CD4-positive, alpha-beta T cell (primary cell): Measurements from ENCODE around the gene PHAF1. TPM values are rescaled to one million over a fixed set of nuclear protein-coding genes. Genes with fewer than 3 reads are reported as not detected.

Experiments used
- ATAC-seq: fragments of 200-7000 bp; cut with Tn5 transposase; one replicate; pipeline ENCODE4 v1.10.0; 2022; ENCODE audit warnings: mild to moderate bottlenecking; ENCODE audit not compliant: poor library complexity
- CTCF ChIA-PET: fragments of 350-600 bp; sonication (Branson Sonifier 250); formaldehyde crosslinking; loops from one replicate; lab custom pipeline; 2021; ENCODE audit warnings: antibody characterized with exemption, inconsistent platforms; lab: Charles Lee
- POLR2A ChIA-PET: fragments of 350-600 bp; sonication (Branson Sonifier 250); formaldehyde crosslinking; loops from one replicate; lab custom pipeline; 2021; ENCODE audit warnings: antibody characterized with exemption, inconsistent platforms; lab: Charles Lee
- DNase-seq, 14 experiments: peaks; one replicate each; pipeline ENCODE4 v3.0.0-alpha.2; 2013 to 2020; ENCODE audit warnings: mixed read lengths in 2 of 14
- H3K27ac ChIP-seq, 2 donors: one replicate each; pipeline versions ENCODE4 v1.5.1 to v1.7.0; 2013; ENCODE audit warnings: low read length in 2 of 2, low read depth in 1 of 2, mild to moderate bottlenecking in 1 of 2
- H3K27me3 ChIP-seq, 2 experiments: 1 replicate in 1 of 2; 2 replicates in 1 of 2; pipeline versions ENCODE4 v1.6.1 to v1.7.0; 2013; ENCODE audit warnings: low read length in 2 of 2, control low read depth in 1 of 2, mild to moderate bottlenecking in 1 of 2, moderate library complexity in 1 of 2; ENCODE audit not compliant: insufficient read depth in 2 of 2, control insufficient read depth in 1 of 2
- H3K36me3 ChIP-seq: one replicate; pipeline ENCODE4 v1.6.1; 2013; ENCODE audit warnings: low read length, control low read depth; ENCODE audit not compliant: insufficient read depth
- H3K4me1 ChIP-seq: one replicate; pipeline ENCODE4 v1.6.1; 2013; ENCODE audit warnings: low read length, control low read depth; ENCODE audit not compliant: insufficient read depth
- H3K4me3 ChIP-seq: one replicate; pipeline ENCODE4 v1.5.1; 2013; ENCODE audit warnings: mild to moderate bottlenecking, low read length, moderate library complexity
- H3K9me3 ChIP-seq, 2 experiments: 1 replicate in 1 of 2; 2 replicates in 1 of 2; pipeline versions ENCODE4 v1.6.1 to v1.7.0; 2013; ENCODE audit warnings: low read length in 2 of 2, mild to moderate bottlenecking in 2 of 2, control low read depth in 1 of 2, moderate library complexity in 1 of 2; ENCODE audit not compliant: control insufficient read depth in 1 of 2, insufficient read depth in 1 of 2
- H3K27ac Mint-ChIP-seq: one replicate; pipeline ENCODE4 v1.8.0; 2020; ENCODE audit warnings: mixed read lengths
- H3K27me3 Mint-ChIP-seq: one replicate; pipeline ENCODE4 v1.8.0; 2021; ENCODE audit warnings: mixed read lengths
- H3K36me3 Mint-ChIP-seq: one replicate; pipeline ENCODE4 v1.8.0; 2021; ENCODE audit warnings: low read depth, mixed read lengths
- H3K4me1 Mint-ChIP-seq: one replicate; pipeline ENCODE4 v1.8.0; 2021; ENCODE audit warnings: low read depth, mixed read lengths
- H3K4me3 Mint-ChIP-seq: one replicate; pipeline ENCODE4 v1.8.0; 2020; ENCODE audit warnings: mild to moderate bottlenecking, mixed read lengths
- H3K9me3 Mint-ChIP-seq: one replicate; pipeline ENCODE4 v1.8.0; 2020; ENCODE audit warnings: mixed read lengths
- intact Hi-C, 2 experiments: fragments of 100-400 bp; cut with DNase I in 1 of 2; cut with micrococcal nuclease in 1 of 2; formaldehyde crosslinking; loops; one replicate each; pipeline versions ENCODE4 v1.15.1 to v1.9.0; 2023 to 2025; cut with DNase I, micrococcal nuclease
- total RNA-seq, 174 experiments: library from RNA in 2 of 174; stranded (reverse) in 2 of 174; gene quantifications; one replicate each; pipeline ENCODE4 v1.2.3 and lab custom pipeline; 2021 to 2026
- TF ChIP-seq, protein P1 (sequence below): fragments of 200-600 bp; IDR thresholded peaks from one replicate; pipeline ENCODE4 v1.8.0; 2022; ENCODE audit warnings: antibody characterized with exemption, mild to moderate bottlenecking

The PHAF1 gene
- total RNA-seq, 2 experiments from 2014 or later: 10.6 to 10.8 TPM

DNA sequence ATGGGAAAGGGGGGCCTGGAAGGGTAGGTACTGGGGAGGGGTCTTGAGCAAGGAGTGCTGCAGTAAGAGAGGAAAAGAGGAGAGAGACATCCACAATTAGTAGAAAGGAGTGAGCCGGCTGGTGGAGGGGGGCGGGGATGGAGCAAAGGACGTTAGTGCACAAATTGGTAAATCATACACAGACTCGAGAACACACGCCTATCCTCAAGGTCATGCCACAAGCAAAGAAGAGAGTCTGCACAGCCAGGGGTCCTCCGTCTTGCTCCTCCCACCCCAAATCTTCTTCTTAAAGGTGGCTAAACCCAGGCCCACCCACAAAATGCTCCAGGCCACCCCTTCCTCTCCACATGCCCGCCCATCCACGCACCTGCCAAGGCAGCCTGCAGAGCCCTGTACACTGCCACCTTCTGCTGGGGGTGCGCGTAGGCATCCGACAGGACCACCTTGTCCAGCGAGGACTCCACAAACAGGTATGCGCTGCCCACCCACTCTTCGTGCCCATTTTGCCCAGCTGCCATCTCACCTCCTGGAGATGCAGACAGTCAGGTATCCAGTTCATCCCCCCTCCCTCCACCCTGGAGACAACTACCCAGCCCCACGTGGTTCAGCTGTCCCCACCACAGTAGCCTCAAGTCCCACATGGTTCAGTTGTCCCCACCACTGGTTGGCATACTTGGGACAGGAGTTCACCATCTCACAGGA is 46.6 kb downstream of the PHAF1 start:
- H3K9me3 ChIP-seq: no peaks in the 10 kb centered on the region
- ATAC-seq (no peak), DNase-seq (peak in 1 of 14 experiments; percentile 32)
- ChIA-PET POLR2A (interaction anchor here (1.4 to 2.0 kb wide), 2 partner anchors 8 to 28 kb away, joined by 5 to 8 read pairs; partner anchors contain the start of gene HSF4), CTCF (interaction anchor here (1.2 to 3.1 kb wide), 6 partner anchors 8 to 181 kb away, joined by 7 to 43 read pairs (median 13); partner anchors contain the start of genes HSF4 and MATCAP1)
- Mint-ChIP-seq H3K4me3 (peak overlapping the region; percentile 95), H3K9me3 (no peaks in the 10 kb centered on the region), H3K27me3 (peaks cover 12% of the 10 kb centered on the region), H3K36me3 (peaks cover 20% of the 10 kb centered on the region), H3K4me1 (peaks cover 65% of the 10 kb centered on the region), H3K27ac (peak overlapping the region; percentile 95)
- H3K4me3 ChIP-seq: no peak overlapping the region
- intact Hi-C loops: no loop called here
- TF ChIP-seq, protein P1, sequence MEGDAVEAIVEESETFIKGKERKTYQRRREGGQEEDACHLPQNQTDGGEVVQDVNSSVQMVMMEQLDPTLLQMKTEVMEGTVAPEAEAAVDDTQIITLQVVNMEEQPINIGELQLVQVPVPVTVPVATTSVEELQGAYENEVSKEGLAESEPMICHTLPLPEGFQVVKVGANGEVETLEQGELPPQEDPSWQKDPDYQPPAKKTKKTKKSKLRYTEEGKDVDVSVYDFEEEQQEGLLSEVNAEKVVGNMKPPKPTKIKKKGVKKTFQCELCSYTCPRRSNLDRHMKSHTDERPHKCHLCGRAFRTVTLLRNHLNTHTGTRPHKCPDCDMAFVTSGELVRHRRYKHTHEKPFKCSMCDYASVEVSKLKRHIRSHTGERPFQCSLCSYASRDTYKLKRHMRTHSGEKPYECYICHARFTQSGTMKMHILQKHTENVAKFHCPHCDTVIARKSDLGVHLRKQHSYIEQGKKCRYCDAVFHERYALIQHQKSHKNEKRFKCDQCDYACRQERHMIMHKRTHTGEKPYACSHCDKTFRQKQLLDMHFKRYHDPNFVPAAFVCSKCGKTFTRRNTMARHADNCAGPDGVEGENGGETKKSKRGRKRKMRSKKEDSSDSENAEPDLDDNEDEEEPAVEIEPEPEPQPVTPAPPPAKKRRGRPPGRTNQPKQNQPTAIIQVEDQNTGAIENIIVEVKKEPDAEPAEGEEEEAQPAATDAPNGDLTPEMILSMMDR: no peak
- H3K27me3 ChIP-seq: peaks cover under 1 to 2% of the 10 kb centered on the region in 2 experiments
- no peaks in the 10 kb centered on the region for H3K36me3 ChIP-seq
- peak overlapping the region in 1 of 2 donors; percentile 2 for H3K27ac ChIP-seq
- peaks cover 82% of the 10 kb centered on the region for H3K4me1 ChIP-seq

DNA sequence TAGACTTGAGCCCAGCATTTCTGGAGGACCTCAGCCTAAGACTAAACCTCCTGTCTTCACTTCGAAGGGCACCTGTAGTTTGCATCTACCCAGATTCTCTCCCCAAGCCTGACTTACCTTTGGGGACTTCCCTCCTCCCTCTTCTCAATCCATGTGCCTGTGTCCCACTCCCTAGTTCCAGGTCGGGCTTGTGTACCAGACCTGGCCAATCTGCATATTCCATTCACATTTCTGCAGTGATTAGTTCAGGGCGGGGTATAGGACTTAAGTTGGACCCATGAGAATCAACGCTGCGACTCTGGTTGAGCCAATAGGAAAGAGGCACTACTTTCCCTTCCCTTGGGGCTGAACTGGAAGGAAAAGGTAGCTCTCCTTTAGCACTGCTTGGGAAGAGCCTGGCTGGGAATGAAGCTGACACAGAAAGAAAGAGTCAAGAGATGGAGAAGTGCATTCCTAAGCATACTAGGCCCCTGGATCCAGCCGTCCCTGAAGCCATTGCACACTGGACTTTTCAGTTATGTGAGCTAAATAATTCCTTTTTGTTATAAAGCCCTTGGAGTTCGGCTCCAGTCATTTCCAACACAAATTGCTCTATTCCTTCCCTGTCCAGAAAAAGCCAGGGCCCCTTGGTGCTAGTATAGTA is 47.5 kb downstream of the PHAF1 start:
- intact Hi-C loops: no loop called here
- no peaks in the 10 kb centered on the region for H3K36me3 ChIP-seq
- ATAC-seq: no peak
- H3K9me3 ChIP-seq: no peaks in the 10 kb centered on the region
- H3K9me3 Mint-ChIP-seq: no peaks in the 10 kb centered on the region
- H3K4me1 Mint-ChIP-seq: peaks cover 60% of the 10 kb centered on the region
- peak overlapping the region; percentile 100 for H3K4me3 ChIP-seq
- peaks cover 85% of the 10 kb centered on the region for H3K4me1 ChIP-seq
- ChIA-PET POLR2A (interaction anchor here (0.8 to 4.7 kb wide), 10 partner anchors 7 to 139 kb away, joined by 3 to 44 read pairs (median 6); partner anchors contain the start of genes B3GNT9, CBFB and NOL3), CTCF (interaction anchor here (1.0 to 3.8 kb wide), 4 partner anchors 18 to 143 kb away, joined by 4 to 43 read pairs (median 10); no protein-coding TSS in a partner anchor)
- peak overlapping the region; percentile 95 for H3K4me3 Mint-ChIP-seq
- peak in 1 of 14 experiments; percentile 9 for DNase-seq
- H3K27ac Mint-ChIP-seq: peak overlapping the region; percentile 95
- H3K36me3 Mint-ChIP-seq: peaks cover 20% of the 10 kb centered on the region
- H3K27me3 Mint-ChIP-seq: peaks cover 21% of the 10 kb centered on the region
- peaks cover 8 to 10% of the 10 kb centered on the region in 2 experiments for H3K27me3 ChIP-seq
- TF ChIP-seq, protein P1: no peak
- H3K27ac ChIP-seq: peak overlapping the region; percentile 81 to 98

DNA sequence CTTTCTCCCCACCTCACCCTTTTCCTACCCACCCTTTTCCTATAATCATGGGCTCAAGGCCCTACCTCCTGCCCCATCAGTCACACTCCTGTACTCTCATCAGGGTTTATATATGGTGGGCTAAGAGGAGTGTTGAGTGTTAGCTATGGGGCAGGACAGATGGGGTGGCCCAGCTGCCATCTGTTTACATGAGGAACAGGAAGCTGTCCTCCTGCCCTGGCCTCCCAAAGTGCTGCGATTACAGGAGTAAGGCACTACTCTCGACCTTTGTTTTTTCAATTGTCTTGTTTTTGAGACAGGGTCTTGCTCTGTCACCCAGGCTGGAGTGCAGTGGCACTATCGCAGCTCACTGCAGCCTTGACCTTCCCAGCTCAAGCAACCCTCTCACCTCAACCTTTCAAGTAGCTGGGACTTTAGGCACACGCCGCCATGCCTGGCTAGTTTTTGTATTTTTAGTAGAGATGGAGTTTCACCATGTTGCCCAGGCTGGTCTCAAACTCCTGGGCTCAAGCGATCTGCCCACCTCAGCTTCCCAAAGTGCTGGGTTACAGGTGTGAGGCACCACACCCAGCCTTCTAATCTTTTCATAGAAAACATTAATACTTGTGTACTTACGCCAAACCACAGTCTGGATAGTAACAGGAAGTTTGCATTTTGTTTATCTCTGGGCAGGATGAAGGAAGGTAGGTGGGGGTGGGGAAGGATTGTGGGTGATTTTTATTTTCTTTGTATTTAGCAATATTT is 48.3 kb downstream of the PHAF1 start:
- DNase-seq (peak in 3 of 14 experiments; percentile 61 to 82 (median 65)), ATAC-seq (no peak)
- ChIA-PET CTCF (interaction anchor here (0.5 to 4.0 kb wide), 6 partner anchors 17 to 144 kb away, joined by 3 to 43 read pairs (median 10); no protein-coding TSS in a partner anchor), POLR2A (interaction anchor here (0.7 to 5.5 kb wide), 18 partner anchors 8 to 173 kb away, joined by 3 to 51 read pairs (median 5); partner anchors contain the start of genes B3GNT9, CBFB, MATCAP1 and NOL3)
- peak overlapping the region; percentile 95 for H3K27ac Mint-ChIP-seq
- H3K27ac ChIP-seq: peak overlapping the region; percentile 81 to 98
- peak overlapping the region; percentile 95 for H3K4me3 Mint-ChIP-seq
- H3K4me1 ChIP-seq: peaks cover 90% of the 10 kb centered on the region
- H3K9me3 ChIP-seq: peaks cover 0 to 3% of the 10 kb centered on the region in 2 experiments
- peaks cover 59% of the 10 kb centered on the region for H3K4me1 Mint-ChIP-seq
- peaks cover 12 to 18% of the 10 kb centered on the region in 2 experiments for H3K27me3 ChIP-seq
- intact Hi-C loops: loop anchor here in 1 of 2 experiments (1.0 to 2.0 kb wide), 2 partner anchors 49 to 86 kb away; partner anchors contain the start of gene PHAF1
- H3K4me3 ChIP-seq: peak overlapping the region; percentile 100
- peaks cover 20% of the 10 kb centered on the region for H3K36me3 Mint-ChIP-seq
- TF ChIP-seq, protein P1: no peak
- no peaks in the 10 kb centered on the region for H3K36me3 ChIP-seq
- H3K27me3 Mint-ChIP-seq: peaks cover 25% of the 10 kb centered on the region
- H3K9me3 Mint-ChIP-seq: no peaks in the 10 kb centered on the region
